ENCODE results near the gene TMEM135.

GRCh38 chr11:87187076-87187475, 149.3 kb downstream of the TMEM135 start:
- no peak for TF ChIP-seq CTCF (IDR thresholded peaks at IDR 0.05 in 4 of 5, conservative IDR thresholded peaks at IDR 0.05 in 1 of 5)
- TF ChIP-seq POLR2A (IDR thresholded peaks at IDR 0.05), result no peak

All from gastrocnemius medialis (tissue), 4 donors.